Dedifferentiated amniotic fluid mesenchymal stem cell (primary cell): Measurements from ENCODE around the gene TARS2.

ENCODE experiments used
- DNase-seq: peaks from one replicate; pipeline ENCODE4 v3.0.0-alpha.2; 2016; ENCODE audit errors: extremely low spot score

The TARS2 gene

DNA sequence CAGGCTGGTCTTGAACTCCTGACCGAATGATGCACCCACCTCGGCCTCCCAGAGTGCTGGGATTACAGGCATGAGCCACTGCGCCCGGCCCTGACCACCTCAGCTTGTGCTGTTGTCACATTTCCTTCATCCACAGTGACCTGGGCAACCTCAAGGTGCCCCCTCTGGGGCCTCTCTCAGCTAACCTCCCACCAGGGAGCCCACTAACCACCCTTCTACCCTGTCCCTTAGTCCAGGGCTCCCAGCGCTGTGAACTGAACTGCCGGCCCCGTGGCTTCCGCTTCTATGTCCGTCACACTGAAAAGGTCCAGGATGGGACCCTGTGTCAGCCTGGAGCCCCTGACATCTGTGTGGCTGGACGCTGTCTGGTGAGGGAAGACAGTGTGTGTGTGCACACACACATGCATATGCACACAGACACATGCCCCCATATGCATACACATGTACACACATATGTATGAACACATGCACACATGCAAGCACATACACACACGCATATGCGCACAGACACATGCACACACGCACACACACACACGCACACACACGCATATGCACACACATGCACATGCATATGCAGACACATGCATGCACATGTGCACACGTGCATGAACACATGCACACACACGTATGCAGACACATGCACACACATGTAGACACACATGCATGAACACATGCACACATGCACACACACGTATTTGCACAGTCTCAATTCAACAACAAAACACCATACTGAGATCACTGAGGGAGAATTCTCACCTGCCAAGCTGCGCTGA is 68.2 kb downstream of the TARS2 start:
- no peak for DNase-seq

DNA sequence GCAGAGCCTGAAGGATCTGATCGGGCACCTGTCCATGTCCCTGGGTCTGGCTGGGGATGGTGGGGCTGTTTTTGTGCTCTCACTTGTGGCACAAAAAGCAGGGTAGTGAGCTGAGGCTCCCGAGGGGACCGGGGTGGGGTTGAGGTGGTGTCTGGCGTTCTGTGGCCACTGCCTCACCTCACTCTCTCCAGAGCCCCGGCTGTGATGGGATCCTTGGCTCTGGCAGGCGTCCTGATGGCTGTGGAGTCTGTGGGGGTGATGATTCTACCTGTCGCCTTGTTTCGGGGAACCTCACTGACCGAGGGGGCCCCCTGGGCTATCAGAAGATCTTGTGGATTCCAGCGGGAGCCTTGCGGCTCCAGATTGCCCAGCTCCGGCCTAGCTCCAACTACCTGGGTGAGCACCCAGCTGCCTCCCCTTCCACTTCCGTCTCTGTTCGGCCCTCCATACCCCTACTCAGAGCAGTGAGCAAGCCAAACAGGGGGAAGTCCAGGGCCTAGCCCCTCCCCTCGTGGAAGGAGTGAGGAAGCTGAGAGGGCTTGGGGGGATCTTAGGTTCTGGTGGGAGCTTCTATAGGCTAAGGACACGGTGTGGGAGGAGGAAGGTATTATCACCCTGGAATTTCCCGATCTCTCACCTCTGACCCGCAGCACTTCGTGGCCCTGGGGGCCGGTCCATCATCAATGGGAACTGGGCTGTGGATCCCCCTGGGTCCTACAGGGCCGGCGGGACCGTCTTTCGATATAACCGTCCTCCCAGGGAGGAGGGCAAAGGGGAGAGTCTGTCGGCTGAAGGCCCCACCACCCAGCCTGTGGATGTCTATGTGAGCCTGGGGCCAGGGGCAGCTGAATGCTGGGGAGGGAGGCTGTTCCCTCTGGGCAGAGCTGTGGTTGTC is 69.0 kb downstream of the TARS2 start:
- no peak for DNase-seq

DNA sequence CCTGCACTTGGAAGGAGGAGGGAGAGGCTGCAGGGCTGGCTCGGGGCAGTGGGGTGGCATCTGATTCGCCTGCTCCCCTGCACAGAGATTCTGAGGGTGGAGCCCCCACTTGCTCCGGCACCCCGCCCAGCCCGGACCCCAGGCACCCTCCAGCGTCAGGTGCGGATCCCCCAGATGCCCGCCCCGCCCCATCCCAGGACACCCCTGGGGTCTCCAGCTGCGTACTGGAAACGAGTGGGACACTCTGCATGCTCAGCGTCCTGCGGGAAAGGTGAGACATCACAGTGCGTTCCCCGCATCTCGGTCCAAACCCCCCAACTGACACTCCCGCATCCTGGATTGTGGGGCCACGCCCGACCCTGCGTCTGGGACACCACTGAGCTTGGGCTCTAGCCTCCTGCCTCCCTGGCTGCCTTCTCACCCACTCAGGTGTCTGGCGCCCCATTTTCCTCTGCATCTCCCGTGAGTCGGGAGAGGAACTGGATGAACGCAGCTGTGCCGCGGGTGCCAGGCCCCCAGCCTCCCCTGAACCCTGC is 69.9 kb downstream of the TARS2 start:
- no peak for DNase-seq
